Endothelial cell of umbilical vein (primary cell): ENCODE results near the gene PTBP3. TPM values are rescaled to one million over a fixed set of nuclear protein-coding genes. Genes with fewer than 3 reads are reported as not detected.

Experiments used
- BruUV-seq: library from RNA; stranded (reverse); fragments of 400-500 nt; replicated peaks from 2 replicates; lab custom pipeline; 2021; lab: Mats Ljungman, UMichigan
- CTCF ChIA-PET: fragments of 300-600, 350-600 bp; sonication (Branson Sonifier 250); formaldehyde crosslinking; loops from one replicate; lab custom pipeline; 2021; ENCODE audit warnings: antibody characterized with exemption, inconsistent platforms; lab: Charles Lee
- POLR2A ChIA-PET: fragments of 300-600, 350-600 bp; sonication (Branson Sonifier 250); formaldehyde crosslinking; loops from one replicate; lab custom pipeline; 2021; ENCODE audit warnings: antibody characterized with exemption, inconsistent platforms; lab: Charles Lee
- DNase-seq: peaks from one replicate; pipeline ENCODE4 v3.0.0-alpha.2; 2011; ENCODE audit warnings: low read depth, low spot score
- FAIRE-seq: peaks from 2 replicates; lab custom pipeline; 2011; peaks lifted over from hg19 to GRCh38; lab: Jason Lieb, UNC
- H2AFZ ChIP-seq: 2 replicates; pipeline ENCODE4 v1.6.0; 2012; ENCODE audit warnings: low read depth, low read length, control low read depth, inconsistent platforms
- H3K27ac ChIP-seq: 2 replicates; pipeline ENCODE4 v1.5.1; 2011; ENCODE audit warnings: low read depth, mild to moderate bottlenecking, control low read depth, low read length, moderate library complexity; ENCODE audit not compliant: insufficient read depth
- H3K27me3 ChIP-seq, 2 experiments: 2 replicates each; pipeline versions ENCODE4 v1.6.0 to v1.6.1; 2011; ENCODE audit warnings: low read length in 2 of 2, mixed read lengths in 1 of 2; ENCODE audit not compliant: control insufficient read depth in 2 of 2, insufficient read depth in 2 of 2
- H3K36me3 ChIP-seq, 2 experiments: 2 replicates in 1 of 2; 3 replicates in 1 of 2; pipeline ENCODE4 v1.5.1; 2011; ENCODE audit warnings: low read length in 2 of 2, mild to moderate bottlenecking in 1 of 2, moderate library complexity in 1 of 2; ENCODE audit not compliant: control insufficient read depth in 2 of 2, insufficient read depth in 2 of 2; ENCODE audit errors: extremely low read depth in 1 of 2
- H3K4me1 ChIP-seq: 3 replicates; pipeline ENCODE4 v1.5.1; 2011; ENCODE audit warnings: mild to moderate bottlenecking, low read length; ENCODE audit not compliant: control insufficient read depth, insufficient read depth; ENCODE audit errors: extremely low read depth
- H3K4me2 ChIP-seq: 2 replicates; pipeline ENCODE4 v1.6.1; 2011; ENCODE audit warnings: low read length, control low read depth, mixed read lengths; ENCODE audit not compliant: insufficient read depth
- H3K4me3 ChIP-seq, 3 experiments: fragments of 200-600 bp in 1 of 3; sonication (generic), shearing (Covaris generic) in 1 of 3; replicated peaks in 1 of 3; 2 replicates each; pipeline ENCODE4 v1.5.1; 2011 to 2016; ENCODE audit warnings: control low read depth in 3 of 3, low read length in 3 of 3, mild to moderate bottlenecking in 2 of 3, inconsistent platforms in 1 of 3, low read depth in 1 of 3, moderate library complexity in 1 of 3; ENCODE audit not compliant: insufficient read depth in 1 of 3
- H3K79me2 ChIP-seq: 2 replicates; pipeline ENCODE4 v1.6.0; 2012; ENCODE audit warnings: low read length, inconsistent platforms; ENCODE audit not compliant: control insufficient read depth, insufficient read depth
- H3K9ac ChIP-seq: replicated peaks from 2 replicates; pipeline ENCODE3; 2011; ENCODE audit warnings: low read length, control low read depth; ENCODE audit not compliant: insufficient read depth; ENCODE audit errors: extremely low read depth
- H3K9me1 ChIP-seq: replicated peaks from 3 replicates; pipeline ENCODE4 v1.6.0; 2011; ENCODE audit warnings: mild to moderate bottlenecking, low read length; ENCODE audit not compliant: control insufficient read depth, insufficient read depth; ENCODE audit errors: extremely low read depth
- H3K9me3 ChIP-seq: replicated peaks from 2 replicates; pipeline ENCODE4 v1.5.1; 2012; ENCODE audit warnings: low read length, inconsistent platforms; ENCODE audit not compliant: control insufficient read depth, insufficient read depth
- H4K20me1 ChIP-seq: replicated peaks from 2 replicates; pipeline ENCODE3; 2011; ENCODE audit warnings: mild to moderate bottlenecking, low read length; ENCODE audit not compliant: control insufficient read depth, insufficient read depth; ENCODE audit errors: extremely low read depth
- CTCF ChIP-seq, 2 donors: IDR thresholded peaks; 1 replicate in 1 of 2; 2 replicates in 1 of 2; pipeline ENCODE4 v1.5.1; 2011; ENCODE audit warnings: low read length in 2 of 2, mild to moderate bottlenecking in 2 of 2, moderate library complexity in 2 of 2, control low read depth in 1 of 2, inconsistent platforms in 1 of 2, low read depth in 1 of 2; ENCODE audit not compliant: insufficient read depth in 1 of 2; ENCODE audit errors: extremely low read depth in 1 of 2
- EZH2 ChIP-seq: IDR thresholded peaks from 2 replicates; pipeline ENCODE4 v1.6.1; 2012; ENCODE audit warnings: borderline replicate concordance, low read depth, mild to moderate bottlenecking, moderate library complexity, low read length, inconsistent platforms; ENCODE audit not compliant: severe bottlenecking
- FOS ChIP-seq: IDR thresholded peaks from 2 replicates; pipeline ENCODE4 v1.6.1; 2011; ENCODE audit warnings: mild to moderate bottlenecking, low read length, moderate library complexity, borderline replicate concordance; ENCODE audit not compliant: insufficient read depth
- GATA2 ChIP-seq: IDR thresholded peaks from 2 replicates; pipeline ENCODE4 v1.7.0; 2011; ENCODE audit warnings: low read depth, mild to moderate bottlenecking, moderate library complexity, mixed read lengths, low read length; ENCODE audit not compliant: insufficient read length, insufficient read depth
- JUN ChIP-seq: IDR thresholded peaks from 2 replicates; pipeline ENCODE4 v1.6.1; 2011; ENCODE audit warnings: borderline replicate concordance, low read depth; ENCODE audit not compliant: insufficient read length, insufficient read depth
- MAX ChIP-seq: IDR thresholded peaks from 2 replicates; pipeline ENCODE4 v1.6.1; 2011; ENCODE audit not compliant: insufficient read depth, insufficient read length
- MYC ChIP-seq: IDR thresholded peaks from one replicate; pipeline ENCODE4 v1.6.1; 2011; ENCODE audit warnings: mild to moderate bottlenecking, low read depth, low read length
- POLR2A ChIP-seq: IDR thresholded peaks from 2 replicates; pipeline ENCODE4 v1.6.1; 2012; ENCODE audit warnings: low read depth, mild to moderate bottlenecking, control low read depth, low read length
- POLR2AphosphoS5 ChIP-seq: IDR thresholded peaks from 2 replicates; pipeline ENCODE4 v1.6.1; 2012; ENCODE audit warnings: low read depth, mild to moderate bottlenecking, control low read depth, low read length, moderate library complexity; ENCODE audit not compliant: insufficient read depth
- dilution Hi-C: fragments of 300-500 bp; cut with MboI; formaldehyde crosslinking; loops from one replicate; pipeline ENCODE4 v1.15.0; 2019; ENCODE audit warnings: low sequenced_read_pairs; ENCODE audit not compliant: extremely low pct_ligation_motif_present
- intact Hi-C: fragments of 100-400 bp; cut with micrococcal nuclease; formaldehyde crosslinking; loops from one replicate; pipeline ENCODE4 v1.10.0; 2022
- polyA plus RNA-seq, 4 experiments: library from polyadenylated mRNA; depleted of rRNA in 3 of 4; stranded (reverse) in 3 of 4; unstranded in 1 of 4; fragments of >200 nt; gene quantifications; 2 replicates each; pipeline versions ENCODE4 v1.2.1 to v1.2.3, GENCODE V29; 2011 to 2012; ENCODE audit warnings: missing spikeins in 1 of 4
- total RNA-seq: library from RNA; stranded (reverse); gene quantifications from 2 replicates; pipeline ENCODE4 v1.2.3, GENCODE V29; 2021

PTBP3 gene
- total and polyA plus RNA-seq, 2 donors (not counting 3 experiments of a cell fraction or from before 2014, with no cell fraction given) = 42.4 to 75.0 TPM

GRCh38 chr9:112296929-112297328 is 36.5 kb downstream of the PTBP3 start:
- dilution Hi-C loops (no loop called here), intact Hi-C loops (no loop called here)
- no peaks in the 10 kb centered on the region for H3K9me3 ChIP-seq
- H2AFZ ChIP-seq = no peak overlapping the region
- no peaks in the 10 kb centered on the region for H3K27me3 ChIP-seq
- no peak overlapping the region for H3K4me2 ChIP-seq
- H4K20me1 ChIP-seq = no peaks in the 10 kb centered on the region
- H3K27ac ChIP-seq = no peak overlapping the region
- no peak for TF ChIP-seq MAX
- TF ChIP-seq POLR2AphosphoS5 = no peak
- no peak for TF ChIP-seq MYC
- TF ChIP-seq EZH2 = no peak
- no peak for TF ChIP-seq FOS
- no peak for TF ChIP-seq JUN
- TF ChIP-seq POLR2A = no peak
- TF ChIP-seq GATA2 = no peak
- TF ChIP-seq CTCF (IDR thresholded peaks at IDR 0.05; ENCODE audit: extremely low read depth in 1 of 2, insufficient read depth in 1 of 2, low read depth in 1 of 2, low read length in 2 of 2) = no peak
- H3K9me1 ChIP-seq = no peaks in the 10 kb centered on the region
- DNase-seq (no peak), FAIRE-seq (no peak)
- peaks cover 83% of the 10 kb centered on the region for H3K79me2 ChIP-seq
- no peaks in the 10 kb centered on the region for H3K36me3 ChIP-seq
- no TSS peak for BruUV-seq
- ChIA-PET POLR2A (interaction anchor here (0.7 kb wide), 1 partner anchor 23 kb away, joined by 3 read pairs; no protein-coding TSS in a partner anchor), CTCF (interaction anchor here (1.2 to 1.4 kb wide), 2 partner anchors 15 to 20 kb away, joined by 3 to 4 read pairs; no protein-coding TSS in a partner anchor)
- H3K4me3 ChIP-seq = no peak overlapping the region
- H3K9ac ChIP-seq = no peak overlapping the region
- H3K4me1 ChIP-seq = peaks cover 12% of the 10 kb centered on the region
